ENCODE measurements around the gene TJAP1.
"Not testable (repeated sequence)": the region's sequence is repeated elsewhere in the genome, so short reads cannot be mapped to it uniquely, and the experiment has no call there.

TJAP1 gene

DNA sequence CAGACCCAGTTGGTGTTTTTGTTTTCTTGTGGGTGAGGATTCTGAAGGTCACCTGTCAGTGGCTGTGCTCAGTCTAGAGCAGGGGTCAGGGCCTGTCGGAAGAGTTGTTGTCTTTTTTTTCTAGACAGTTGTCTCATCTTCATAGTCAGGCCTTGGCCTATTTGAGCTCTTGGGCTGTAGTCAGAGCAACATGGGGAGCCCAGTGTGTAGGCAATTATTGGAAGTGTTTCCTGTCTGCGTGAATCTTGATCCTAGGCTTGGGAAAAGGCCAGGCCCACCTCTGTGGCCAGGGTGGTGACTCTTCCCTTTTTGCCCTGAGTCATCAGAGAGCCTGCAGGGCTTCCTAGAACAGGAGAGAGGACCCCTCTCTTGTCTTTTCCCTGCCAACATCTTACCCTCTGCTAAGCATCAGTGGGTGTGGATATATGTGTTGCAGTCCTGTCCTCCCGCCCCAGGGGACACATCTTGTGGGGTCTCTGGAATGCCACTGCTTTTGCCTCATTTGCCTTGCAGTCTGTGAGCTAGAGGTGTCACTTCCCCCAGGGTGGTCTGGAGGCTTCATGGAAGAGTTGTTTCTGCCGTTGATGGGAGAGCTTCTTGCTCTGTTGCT lies 11.4 kb downstream of the TJAP1 start:
- DNase-seq = no peak

DNA sequence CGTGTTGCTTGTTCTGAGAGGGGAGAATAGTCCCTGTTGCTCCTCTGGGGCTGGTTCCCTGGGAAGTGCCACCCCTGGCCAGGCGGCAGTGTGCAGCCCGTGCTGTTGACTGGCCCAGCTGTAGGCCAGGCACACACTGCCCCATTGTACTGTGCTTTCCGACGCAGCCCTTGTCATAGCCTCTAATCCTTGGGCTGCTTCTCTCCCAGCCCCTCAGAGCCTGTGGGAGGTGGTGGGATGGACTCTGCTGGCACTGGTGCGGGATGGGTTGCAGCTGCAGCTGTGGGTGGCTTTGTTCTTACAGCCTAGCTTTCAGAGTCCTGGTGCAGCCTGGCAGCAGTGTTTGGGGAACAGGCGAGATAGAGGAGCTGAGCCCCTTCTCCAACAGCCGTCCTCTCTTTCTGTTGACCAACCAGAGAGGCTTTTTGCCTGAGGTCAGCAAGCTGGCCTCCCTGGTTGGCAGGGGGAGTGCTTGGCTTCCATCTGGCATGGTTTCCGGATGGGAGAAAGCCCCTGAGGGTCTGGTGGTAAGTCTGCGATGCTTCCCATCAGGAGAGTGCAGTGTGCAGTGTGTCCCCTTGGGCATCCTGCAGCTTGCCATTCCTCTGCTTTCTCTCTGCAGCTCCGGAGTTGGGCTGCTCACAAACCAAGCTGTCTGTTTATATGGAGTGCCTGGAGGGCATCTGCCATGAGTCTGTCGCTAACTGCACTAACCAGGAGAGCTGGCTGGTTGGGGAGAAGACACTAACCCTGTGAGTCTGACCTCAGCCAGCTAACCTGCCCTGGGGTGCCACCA lies 12.1 kb downstream of the TJAP1 start:
- no peak for DNase-seq

DNA sequence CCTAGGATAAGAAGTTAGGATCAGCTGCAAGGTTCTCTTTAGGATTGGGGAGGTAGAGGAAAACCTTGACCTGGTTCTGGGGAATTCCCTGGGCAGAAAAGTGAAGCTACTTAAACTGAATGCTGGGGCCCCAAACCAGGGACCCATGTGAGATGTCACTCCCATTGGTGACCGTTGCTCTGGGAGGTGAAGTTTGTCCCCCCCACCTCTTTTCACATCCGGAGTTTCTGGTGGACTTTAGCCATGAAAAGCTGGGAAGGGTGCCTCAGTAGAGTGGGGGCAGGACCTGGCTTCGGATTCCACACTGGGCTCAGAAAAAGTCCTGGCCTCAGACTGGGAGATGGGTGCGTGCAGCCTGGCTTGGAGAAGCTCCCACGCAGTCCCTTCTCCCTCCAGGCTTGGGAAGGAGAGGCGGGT lies 13.2 kb downstream of the TJAP1 start:
- DNase-seq = no peak

DNA sequence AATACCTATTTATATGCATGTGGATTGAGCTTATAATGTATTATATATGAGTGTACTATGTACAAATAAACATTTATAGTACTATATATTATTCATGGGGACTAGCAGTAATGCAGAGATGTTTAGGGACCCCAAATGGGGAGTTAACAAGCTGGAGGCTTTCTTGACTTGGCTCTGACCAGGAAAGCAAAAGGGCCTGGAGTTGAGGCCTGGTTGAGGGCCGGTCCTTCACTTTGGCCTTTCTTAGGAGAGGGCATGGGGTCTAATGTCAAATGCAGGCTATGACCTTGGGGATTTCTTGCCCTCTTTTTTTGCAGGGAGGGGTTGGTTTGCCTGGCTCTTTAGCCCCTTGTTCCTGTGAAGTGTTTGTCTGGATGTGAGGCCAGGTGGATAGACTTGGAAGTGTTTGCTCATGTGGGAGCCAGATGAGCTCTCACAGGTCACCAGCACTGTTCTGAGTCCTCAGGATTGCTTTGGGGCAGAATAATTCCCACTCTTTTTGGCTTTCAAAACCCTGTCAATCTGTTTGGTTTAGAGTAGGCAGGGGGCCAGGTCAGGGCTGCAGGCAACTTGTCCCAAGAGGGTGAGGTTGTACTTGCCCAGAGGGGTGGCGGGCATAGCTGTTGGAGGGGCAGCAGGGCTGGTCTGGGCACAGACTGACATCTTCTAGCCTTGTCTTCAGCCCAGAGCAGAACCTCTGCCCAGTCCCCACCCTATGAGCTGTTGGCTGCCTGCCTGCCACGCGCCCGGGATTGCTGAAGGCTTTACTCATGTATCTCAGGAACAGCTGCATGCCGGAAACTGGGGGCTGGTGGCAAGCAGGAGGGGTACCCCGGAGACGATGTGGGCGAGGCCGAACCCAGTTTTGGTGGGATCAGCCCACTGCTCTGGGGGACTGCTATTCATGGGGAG lies 14.6 kb downstream of the TJAP1 start:
- no peak for DNase-seq

- no peak for DNase-seq
Measured at GRCh38 chr6:43492673-43493072, 15.3 kb downstream of the TJAP1 start.

DNA sequence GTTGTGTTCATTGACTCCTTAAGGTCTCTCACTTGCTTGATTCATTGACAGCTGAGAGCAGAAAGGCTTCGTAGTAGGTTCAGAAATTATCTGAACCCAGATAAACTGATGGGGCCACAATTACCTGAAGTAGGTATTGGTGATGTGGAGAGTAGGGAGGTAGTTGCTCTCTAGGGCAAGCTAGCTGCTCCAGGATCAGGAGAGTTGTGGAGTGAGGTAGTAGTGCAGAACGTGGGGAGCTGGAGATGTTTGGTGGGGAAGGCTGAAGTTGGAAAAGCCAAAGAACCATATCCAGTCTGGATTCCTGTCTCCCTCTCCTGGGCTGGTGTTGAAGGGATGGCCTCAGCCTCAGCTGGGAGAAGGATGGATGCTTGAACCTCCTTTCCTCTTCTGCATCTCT lies 15.9 kb downstream of the TJAP1 start:
- DNase-seq = no peak

- DNase-seq = no peak
Measured at GRCh38 chr6:43493833-43494232, 16.5 kb downstream of the TJAP1 start.

- DNase-seq = no peak
Measured at GRCh38 chr6:43494321-43494720, 17.0 kb downstream of the TJAP1 start.

GRCh38 chr6:43494766-43495165 lies 17.4 kb downstream of the TJAP1 start:
- DNase-seq = no peak

DNA sequence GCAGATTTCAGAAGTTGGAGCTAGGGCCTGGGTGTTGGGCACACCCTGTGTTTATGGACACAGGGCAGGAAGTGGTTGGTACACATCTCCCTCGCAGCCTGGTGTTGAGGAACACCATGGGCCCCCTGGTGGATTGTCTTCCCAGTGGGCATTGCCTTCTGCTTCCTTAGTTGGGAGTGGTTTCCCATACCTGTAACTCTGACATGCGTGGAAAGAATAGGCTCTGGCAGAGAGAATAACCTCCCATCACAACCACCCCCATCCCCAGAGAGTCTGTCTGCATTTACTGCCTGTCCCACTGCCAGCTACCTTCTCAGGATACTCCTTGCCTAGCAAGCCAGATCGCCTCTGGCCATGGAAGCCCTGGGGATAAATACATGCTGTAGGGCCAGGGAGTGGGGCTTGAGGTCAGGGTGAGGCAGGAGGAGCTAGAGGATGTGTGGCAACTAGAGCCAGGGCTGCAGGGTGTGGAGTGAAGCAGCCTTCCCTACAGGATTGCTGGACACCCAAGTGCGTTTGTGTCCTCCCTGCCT lies 18.1 kb downstream of the TJAP1 start:
- no peak for DNase-seq

DNA sequence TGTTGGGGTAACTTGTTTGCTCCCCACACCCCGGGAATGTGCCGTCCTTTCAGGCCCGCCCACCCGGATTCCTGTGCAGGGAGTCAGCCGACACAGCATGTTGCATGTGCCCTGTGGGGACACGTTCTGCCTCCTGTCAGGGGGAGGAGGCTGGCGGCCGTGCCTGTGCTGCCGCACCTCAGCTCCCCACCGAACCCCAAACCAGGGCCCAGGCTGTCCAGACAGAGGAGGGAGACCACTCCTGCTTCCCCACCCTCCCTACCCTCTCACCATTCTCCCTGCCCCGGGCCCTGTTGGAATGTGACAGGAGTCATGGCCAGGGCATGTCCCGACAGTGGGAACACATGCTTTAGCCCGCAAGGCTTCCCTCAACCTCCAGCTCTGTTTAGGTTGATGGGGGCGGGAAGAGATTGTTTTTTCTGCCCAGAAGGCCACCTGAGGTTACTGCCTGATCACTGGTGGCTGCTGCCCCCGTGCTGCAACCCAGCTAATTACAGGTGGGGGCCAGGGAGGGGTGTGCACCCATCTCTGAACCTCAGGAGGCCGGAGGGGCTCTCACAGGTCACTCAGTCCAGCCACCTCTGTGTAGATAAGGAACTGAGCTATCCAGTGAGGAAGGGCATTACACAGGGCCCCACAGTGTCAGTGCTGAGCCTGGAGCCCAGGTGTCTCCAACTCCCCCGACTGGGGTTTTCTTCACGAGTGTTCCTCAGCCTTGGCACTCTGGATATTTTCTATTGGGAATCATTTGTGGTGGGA lies 19.2 kb downstream of the TJAP1 start:
- DNase-seq = no peak

- DNase-seq = no peak
Measured at GRCh38 chr6:43497129-43497396, 19.7 kb downstream of the TJAP1 start.

GRCh38 chr6:43497689-43498088 lies 20.3 kb downstream of the TJAP1 start:
- DNase-seq = no peak

DNA sequence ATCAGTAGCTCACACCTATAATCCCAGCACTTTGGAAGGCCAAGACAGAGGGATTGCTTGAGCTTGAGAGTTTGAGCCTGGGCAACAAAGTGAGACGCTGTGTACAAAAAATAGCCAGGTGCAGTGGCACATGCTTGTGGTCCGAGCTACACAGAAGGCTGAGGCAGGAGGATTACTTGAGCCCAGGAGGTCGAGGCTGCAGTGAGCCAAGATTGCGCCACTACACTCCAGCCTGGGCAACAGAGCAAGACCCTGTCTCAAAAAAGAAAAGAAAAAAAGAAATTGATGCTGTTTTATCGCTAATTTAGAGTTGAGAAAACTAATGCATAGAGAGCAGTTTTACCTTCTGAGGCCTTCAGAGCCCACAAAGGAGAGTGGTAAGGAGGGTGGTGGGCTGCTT lies 20.9 kb downstream of the TJAP1 start:
- not testable (repeated sequence) for DNase-seq

DNA sequence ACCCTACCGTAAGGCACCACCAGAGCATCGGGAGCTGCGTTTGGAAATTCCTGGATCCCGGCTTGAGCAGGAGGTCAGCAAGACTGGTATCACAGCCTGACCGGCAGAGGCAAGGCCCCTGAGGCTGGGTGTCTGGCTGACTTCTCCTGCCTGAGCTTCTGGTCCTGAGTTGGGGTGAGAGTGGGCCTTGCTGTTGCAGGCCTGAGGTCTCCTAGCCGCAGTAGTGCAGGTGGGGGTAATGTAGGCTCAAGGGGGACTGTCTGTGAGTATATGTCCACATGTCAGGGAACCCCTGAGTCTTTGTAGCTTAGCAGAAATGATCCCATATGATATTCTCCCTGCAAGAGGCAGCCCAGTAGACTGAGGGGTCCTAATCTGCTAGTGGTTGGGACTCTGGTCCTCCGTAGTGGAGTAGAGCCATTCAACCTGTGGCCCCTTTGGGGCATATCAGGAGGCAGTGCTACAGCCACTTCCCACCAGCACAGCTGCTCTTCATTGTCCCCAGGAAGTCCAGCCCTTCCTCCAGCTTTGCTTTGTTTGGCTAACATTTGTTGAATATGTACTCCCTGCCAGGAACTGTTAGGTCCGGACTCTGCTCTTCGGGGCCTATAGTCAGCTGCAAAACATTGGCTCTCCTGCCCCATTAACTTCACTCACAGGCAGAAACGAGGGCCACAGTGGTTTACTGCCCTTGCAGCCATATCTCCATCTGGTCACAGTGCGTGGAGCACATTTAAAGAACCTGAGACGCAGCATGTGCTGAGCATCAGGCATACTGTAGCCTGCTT lies 21.9 kb downstream of the TJAP1 start:
- DNase-seq = no peak

DNA sequence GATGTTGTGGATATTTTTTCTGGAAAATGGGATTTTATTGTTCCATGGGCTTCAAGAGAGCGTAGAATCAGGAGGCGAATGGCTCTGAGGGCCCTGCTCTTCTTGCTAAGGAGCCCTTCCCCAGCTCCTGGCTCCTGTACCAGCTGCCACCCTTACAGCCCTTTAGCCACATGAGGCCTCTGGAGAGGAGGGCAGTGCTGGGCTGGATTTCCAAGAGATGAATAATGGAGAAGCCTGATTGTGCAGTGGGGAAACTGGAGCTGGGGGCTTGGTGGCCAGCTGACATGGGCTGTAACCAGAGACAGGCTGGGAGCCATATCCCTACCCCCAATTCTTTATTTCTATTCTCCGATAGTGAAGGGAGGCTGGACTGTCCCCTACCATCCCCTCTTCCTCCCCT lies 23.6 kb downstream of the TJAP1 start:
- DNase-seq = no peak

GRCh38 chr6:43502666-43503065 lies 25.3 kb downstream of the TJAP1 start:
- DNase-seq = no peak

DNA sequence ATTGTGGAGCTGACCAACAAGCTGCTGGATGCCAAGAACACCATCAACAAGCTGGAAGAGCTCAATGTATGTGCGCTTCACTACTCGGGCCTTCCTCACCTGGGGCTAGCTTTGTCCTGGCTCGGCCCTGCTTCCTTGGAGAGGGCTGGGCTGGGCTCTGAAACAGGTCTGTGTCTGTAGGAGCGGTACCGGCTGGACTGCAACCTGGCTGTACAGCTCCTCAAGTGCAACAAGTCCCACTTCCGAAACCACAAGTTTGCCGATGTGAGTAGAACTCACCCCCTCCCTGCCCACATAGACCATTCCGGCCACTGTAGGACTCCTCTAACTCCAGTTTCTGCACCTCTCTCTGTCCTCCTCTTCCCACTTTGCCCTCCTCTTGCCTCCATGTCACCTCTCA lies 26.1 kb downstream of the TJAP1 start:
- no peak for DNase-seq

- DNase-seq = no peak
Measured at GRCh38 chr6:43504756-43505593, 27.6 kb downstream of the TJAP1 start.

DNA sequence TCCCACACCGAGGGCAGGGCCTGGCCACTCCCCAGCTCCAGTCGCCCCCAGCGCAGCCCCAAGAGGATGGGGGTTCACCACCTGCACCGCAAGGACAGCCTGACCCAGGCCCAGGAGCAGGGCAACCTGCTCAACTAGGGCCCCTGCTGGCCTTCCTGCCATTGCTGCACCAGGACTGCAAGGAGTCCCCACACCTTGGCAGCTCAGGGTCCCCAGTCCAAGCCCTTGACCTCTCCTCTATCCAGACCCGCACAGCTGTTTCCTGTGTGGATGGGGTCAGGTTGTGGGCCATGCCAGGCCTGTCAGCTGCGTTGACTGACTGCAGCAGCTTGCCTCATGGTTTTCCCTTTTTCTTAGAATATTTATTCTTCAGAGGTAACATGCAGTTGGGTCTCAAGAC lies 28.3 kb downstream of the TJAP1 start:
- DNase-seq = no peak

DNA sequence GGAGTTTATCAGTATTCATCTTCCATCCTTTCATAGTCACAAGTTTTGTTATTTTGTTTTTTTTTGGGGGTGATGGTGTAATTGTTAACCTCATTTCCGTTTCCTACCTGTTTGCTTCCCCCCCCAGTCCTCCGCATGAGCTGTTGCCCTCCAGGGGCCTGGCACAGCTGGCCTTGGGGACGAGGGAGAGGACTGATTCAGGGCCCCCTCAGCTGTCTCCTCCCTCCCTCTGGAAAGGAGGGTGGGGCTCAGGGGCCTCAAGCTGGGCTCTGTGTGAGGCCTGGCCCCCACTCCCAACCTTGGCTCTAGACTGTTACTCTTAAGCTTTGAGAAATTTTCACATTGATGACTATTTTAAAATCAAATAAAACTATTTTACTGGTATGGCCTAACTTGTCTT lies 28.8 kb downstream of the TJAP1 start:
- no peak for DNase-seq
